ENCODE data around the gene TMEM31.
"Not testable (repeated sequence)": the region's sequence is repeated elsewhere in the genome, so short reads cannot be mapped to it uniquely, and the experiment has no call there.

Gene TMEM31

DNA sequence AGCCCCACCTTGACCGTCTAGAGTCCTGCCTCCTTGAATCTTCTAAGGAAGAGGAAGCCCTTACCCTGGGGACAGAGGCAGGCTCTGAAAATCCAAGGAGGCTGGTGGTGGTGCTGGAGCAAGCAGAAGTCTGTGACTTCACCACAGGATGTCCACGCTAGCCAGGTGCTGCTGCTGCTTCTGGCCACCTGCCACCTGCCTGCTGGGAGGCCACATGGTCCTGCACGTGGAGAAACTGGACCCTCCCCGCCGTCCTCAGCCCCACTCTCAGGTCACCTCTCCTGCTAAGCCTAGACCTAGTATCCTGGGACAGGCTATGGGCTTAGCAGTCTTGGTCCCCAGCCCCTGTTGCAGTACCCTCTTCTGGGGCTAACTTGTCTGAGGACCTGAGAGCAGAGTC, 15.8 kb downstream of the TMEM31 start:
- no peak for DNase-seq (ENCODE audit: low read depth)

DNA sequence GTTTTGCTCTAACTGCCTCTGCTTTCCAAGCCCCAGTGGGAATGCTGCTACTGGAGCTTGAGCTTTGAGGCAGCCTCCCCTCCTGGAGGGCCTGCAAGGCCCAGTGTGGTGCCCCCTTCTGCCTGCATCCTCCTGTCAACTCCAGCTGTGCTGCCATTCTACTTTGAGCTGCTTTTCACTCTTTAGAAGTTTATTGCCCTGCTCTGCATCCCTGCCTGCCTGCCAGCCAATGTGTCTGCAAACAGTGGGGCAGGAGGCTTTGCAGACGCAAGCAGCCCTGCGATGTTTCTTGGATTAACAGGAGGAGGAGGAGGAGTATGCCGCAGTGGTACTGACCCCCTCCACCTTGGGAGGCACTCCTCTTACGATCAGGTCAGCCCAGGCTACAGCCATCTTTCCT, 16.4 kb downstream of the TMEM31 start:
- DNase-seq (ENCODE audit: low read depth) = no peak

DNA sequence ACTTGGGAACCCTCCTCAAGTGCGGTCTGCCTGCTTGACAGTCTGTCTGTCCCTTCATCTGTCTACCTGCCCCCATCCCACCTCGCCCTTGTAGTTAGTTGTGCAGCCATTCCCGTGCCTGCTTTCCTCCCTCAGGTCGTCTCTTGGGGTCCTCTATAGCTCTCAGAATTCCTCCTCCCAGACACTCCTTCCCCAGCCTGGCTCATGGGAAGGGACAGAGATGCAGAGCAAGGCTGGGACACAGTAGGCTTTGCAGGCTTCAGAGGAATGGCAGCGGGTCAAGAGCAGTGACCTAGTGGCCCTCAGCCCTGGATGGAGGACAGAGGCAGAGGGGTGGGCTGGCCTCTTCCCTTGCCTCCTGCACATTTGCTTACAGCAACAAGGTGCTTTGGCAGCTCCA, 18.3 kb downstream of the TMEM31 start:
- no peak for DNase-seq (ENCODE audit: low read depth)

DNA sequence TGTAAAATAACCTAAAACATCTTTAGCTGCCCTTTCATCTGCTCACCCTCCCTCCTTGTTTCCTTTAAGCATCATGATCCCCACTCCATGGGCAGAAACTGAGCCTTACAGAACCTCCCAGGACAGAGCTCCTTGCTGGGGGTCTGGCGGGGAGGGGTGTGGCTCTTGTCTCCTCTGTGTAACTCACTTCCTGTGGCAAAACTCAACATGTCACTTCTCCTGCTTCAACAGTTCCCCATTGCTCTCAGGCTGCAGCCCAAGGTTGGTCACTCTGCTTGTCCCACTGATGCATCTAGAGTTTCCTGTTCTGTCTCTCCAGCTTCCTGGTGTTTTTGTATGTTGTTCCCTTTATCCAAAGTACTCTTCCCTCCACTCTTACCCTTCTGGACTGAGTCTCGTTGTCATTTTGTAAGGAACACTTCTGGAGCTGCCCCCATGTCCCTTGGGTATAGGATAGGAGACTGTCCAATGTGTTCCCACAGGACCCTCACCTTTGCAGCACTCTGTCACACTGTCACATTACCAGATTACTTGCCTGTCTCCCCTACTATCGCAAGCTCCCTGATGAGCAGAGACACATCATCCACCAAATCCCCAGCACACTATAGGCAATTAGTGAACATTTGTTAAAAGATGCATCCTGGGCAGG, 19.6 kb downstream of the TMEM31 start:
- no peak for DNase-seq (ENCODE audit: low read depth)

DNA sequence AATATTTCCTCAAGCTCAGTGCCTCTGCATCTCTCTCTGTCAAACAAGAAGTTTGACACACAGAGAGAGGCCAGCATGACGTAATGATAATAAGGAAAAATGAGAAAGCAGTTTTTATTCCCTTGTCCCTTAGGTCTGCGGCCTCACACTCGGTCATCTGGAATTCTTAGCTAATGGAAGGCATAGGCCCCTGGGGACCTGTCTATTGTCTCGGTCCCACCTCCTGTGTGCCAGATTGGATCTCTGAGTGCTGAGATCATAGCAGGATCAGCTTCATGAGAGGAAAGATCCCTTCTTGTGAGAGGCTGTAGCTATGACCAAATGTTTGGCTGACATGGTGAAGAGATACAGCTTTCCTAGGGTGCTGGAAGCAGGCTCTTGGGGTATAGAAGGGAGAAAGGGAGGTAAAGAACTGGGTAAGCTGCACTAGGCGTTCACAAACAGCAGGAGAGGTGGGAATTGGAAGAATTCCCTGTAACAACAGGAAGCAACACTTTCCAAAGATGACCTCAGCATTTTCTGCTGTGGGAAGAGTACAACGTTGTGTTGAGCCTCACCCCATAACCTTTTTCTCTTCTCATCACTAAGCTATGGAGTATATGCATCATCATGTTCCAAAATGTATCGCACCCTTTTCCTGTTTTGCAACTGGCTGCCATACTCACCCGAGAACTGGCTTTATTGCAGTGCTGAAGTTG, 20.2 kb downstream of the TMEM31 start:
- DNase-seq (ENCODE audit: low read depth) = peak; percentile 61

DNA sequence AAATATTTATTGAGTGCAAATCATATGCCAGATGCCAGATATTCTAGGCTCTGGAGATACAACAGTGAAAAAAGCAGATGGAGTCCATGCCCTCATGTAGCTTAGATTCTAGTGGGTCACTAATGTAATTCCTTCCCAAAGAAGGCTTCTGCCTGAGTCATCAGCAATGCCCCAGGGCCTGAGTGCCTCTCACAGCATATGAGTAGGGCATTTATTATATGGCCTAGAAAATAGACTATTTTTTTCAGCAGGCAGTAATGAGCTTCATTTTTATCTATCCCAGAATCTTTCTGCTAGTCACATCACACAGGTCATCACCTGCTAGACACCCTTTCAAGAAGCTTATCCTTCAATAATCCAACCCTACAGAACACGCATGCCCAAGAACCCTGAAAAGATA, 22.3 kb downstream of the TMEM31 start:
- no peak for DNase-seq (ENCODE audit: low read depth)

DNA sequence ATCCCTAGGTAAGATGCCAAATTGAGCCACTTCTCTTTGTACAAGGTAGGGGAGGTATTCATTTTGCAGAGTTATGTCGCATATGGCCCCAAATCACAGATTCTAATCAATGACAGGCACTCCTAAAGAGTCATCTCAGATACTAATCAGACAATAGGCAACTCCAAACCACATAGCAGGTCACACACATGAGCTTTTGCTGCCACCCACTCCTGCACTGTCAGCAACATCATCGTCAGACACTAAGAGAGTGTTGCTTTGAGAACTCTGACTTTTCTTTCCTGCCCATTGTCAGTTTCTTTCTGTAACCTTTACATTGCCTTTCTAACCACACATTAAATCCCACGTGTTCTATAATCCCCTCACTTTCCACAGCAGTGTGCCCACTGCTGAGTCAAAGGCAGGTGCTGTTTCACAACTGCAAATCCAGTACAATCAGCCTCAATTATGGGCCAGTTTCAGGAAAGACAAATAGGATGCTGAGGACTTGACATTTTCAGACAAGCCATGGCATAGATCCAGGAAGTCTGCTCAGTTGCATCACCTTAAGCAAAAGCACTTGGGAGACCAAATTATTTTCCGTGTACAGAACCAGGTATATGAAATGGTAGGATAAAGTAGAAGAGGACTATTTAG, 23.5 kb downstream of the TMEM31 start:
- no peak for DNase-seq (ENCODE audit: low read depth)

DNA sequence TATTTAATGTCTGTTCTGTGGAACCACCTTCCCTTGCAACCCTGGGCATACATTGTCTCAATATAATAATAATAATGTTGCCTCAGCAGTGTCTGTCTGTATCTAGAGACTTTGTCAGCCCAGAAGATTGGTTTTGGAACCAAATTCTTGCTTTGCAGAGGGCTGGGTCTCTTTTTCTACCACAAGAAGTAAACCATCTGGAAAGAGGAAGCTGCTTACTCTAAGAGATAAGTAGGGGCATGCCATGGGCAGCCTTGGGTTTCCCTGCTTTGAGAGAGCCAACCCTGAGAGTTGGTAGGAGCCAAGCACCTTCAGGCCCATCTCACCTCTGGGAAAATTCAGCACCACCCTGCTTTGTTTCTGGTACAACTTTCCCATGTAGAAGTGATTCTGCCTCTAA, 27.0 kb downstream of the TMEM31 start:
- no peak for DNase-seq (ENCODE audit: low read depth)

DNA sequence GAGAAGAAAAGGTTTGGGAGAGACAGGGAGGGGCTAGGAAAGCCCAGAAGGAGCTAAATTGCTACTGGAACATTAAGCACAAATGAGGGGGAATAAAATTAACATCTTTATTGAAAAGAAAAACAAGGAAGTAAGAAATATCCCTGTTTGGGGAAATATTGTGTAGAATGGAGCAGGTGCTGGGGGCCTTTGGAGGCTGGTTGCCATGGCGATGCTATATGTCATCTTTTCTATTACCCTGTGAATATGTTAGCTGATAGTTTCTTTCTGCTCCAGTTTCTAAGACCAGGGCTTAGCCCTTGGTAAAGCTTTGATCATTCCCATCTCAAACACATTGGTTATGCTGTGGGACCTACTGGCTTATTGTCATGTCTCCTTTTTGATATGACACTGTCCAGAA, 28.7 kb downstream of the TMEM31 start:
- DNase-seq (ENCODE audit: low read depth) = no peak

DNA sequence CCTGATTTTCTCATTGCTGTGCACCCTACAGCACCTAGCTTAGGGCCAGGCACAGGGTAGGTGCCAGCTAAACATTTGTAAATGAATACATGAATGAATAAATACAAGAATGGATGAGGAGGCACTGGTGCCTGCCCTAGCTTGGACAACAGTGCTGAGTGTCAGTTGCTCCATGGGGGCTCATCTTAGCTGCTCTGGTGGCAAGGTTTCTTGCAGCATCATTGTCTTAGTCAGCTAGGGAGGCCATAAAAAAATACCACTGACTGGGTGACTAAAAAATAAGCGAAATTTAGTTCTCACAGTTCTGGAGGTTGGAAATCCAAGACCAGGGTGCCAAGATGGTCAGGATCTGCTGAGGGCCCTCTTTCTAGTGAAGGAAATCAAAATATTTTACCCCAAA, 31.2 kb downstream of the TMEM31 start:
- DNase-seq (ENCODE audit: low read depth) = no peak

DNA sequence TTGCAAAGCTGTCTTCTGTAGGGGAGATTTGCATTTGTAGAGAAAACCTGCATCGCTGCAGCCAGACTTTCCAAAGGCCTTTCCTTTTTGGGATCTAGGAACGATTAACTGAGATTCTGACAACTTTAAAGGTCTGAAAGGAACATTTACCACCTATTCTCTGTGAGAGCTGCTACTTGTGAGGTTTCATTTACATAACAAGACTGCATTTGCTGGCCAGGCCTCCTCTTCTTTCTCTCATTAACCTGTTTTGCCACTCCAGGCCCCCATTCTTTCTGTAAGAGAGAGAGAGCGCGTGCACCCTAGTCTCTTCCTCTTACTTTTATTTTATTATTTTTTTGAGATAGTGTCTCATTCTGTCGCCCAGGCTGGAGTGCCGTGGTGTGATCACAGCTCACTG, 31.6 kb downstream of the TMEM31 start:
- no peak for DNase-seq (ENCODE audit: low read depth)

DNA sequence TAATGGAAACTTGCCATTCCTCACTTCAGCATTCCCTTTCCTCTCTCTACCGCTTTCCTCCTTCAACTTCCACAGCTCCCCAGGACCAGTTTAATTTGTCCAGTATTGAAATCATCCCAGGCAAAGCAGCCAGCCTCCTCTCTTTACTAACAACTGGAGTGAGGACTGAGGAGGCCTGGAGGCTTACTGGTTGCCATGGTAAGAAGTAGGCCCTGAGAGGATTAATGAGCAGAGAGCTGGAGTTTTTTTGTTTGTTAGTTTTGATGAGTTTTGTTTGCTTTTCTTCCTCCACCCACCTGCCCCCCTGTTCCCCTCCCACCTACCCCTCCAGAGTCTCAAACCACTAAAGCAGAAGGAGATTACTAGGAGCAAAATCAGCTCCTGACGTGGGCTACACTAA, 36.5 kb downstream of the TMEM31 start:
- DNase-seq (ENCODE audit: low read depth) = no peak

DNA sequence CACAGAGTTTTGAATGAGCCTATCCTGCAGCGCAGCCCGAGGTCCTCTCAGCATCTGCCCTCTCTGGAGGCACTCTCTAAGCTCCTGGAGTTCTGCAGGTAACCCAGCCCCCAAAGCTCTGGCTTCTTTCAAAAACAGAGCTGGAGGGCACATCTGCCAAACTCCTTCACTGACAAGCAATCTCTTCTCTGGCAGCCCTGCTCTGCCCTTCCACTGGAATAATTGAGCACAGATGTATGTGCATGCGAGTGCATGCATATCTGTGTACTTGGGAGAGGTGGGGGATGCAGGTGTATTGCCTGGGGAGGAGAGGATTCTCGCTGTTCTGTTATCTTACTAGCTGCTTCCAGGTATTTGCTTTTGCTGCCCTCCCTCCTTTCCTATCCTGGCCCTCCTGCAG, 43.7 kb downstream of the TMEM31 start:
- no peak for DNase-seq (ENCODE audit: low read depth)

DNA sequence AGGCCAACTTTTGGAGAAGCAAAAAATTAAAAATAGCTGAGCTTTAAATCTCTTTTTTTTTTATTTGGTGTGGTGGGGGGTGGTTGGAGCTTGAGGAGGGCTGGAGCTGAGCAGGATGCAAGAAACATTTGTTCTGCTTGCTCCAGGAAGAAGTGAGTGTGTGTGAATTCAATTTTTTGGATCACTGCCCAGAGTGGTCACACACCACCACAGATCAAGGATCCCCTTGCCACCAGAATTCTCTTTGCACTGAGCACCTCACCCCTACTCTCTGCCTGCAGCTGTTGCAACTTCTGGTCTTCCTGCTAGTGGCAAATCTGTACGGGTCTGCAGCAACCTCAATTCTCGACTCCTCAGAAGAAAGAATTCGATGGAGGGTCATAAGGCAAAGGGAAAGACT, 46.0 kb downstream of the TMEM31 start:
- no peak for DNase-seq (ENCODE audit: low read depth)

DNA sequence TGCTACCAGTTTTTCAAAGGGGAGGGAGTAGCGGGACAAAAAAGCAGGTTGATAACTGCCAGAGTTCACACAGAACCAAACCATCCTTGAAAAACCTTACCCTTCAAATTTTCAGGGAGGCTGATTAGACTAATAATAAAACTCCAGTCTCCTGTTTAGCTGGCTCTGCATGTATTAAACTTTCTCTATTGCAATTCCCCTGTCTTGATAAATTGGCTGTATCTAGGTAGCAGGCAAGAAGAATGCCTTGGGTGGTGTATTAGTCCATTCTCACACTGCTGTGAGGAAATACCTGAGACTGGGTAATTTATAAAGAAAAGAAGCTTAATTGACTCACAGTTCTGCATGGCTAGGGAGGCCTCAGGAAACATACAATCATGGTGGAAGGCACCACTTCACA, 47.8 kb downstream of the TMEM31 start:
- DNase-seq (ENCODE audit: low read depth) = no peak

DNA sequence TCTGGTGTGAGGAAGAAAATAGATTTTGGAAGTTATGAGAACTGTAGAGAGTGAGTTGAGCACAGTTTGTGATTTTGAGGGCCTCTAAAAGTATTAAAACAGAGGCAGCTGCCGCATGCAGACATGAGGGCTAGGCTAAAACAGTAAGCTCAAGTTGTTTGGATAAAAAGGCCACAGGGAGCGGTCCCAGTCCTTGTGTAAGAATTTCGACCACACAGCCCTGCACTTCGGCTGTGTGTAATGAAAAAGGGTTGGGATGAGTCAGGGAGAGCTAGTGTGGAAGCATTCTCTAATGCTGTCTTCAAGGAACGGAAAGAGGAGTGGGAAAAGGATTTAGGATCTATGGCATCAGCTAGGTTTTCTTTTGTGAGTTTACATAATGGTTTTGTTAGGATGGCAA, 52.8 kb downstream of the TMEM31 start:
- not testable (repeated sequence) for DNase-seq (ENCODE audit: low read depth)

All from HS-5 (cell line).